GM12864 (cell line): ENCODE results near the gene STX4.

Experiments used
- DNase-seq: peaks from one replicate; pipeline ENCODE4 v3.0.0-alpha.2; 2011; ENCODE audit warnings: low read depth
- H3K4me3 ChIP-seq: 2 replicates; pipeline ENCODE4 v1.5.1; 2011; ENCODE audit warnings: mild to moderate bottlenecking, low read depth, low read length, control low read depth
- TF ChIP-seq, protein P1 (sequence below): IDR thresholded peaks from 2 replicates; pipeline ENCODE4 v1.5.1; 2011; ENCODE audit warnings: low read depth, mild to moderate bottlenecking, moderate library complexity, low read length, control low read depth, inconsistent platforms; ENCODE audit errors: missing control alignments

The STX4 gene

GRCh38 chr16:31005350-31006085, 27.8 kb upstream of the STX4 start:
- no peak for DNase-seq
- H3K4me3 ChIP-seq = no peak overlapping the region
- TF ChIP-seq, protein P1, sequence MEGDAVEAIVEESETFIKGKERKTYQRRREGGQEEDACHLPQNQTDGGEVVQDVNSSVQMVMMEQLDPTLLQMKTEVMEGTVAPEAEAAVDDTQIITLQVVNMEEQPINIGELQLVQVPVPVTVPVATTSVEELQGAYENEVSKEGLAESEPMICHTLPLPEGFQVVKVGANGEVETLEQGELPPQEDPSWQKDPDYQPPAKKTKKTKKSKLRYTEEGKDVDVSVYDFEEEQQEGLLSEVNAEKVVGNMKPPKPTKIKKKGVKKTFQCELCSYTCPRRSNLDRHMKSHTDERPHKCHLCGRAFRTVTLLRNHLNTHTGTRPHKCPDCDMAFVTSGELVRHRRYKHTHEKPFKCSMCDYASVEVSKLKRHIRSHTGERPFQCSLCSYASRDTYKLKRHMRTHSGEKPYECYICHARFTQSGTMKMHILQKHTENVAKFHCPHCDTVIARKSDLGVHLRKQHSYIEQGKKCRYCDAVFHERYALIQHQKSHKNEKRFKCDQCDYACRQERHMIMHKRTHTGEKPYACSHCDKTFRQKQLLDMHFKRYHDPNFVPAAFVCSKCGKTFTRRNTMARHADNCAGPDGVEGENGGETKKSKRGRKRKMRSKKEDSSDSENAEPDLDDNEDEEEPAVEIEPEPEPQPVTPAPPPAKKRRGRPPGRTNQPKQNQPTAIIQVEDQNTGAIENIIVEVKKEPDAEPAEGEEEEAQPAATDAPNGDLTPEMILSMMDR = no peak

DNA sequence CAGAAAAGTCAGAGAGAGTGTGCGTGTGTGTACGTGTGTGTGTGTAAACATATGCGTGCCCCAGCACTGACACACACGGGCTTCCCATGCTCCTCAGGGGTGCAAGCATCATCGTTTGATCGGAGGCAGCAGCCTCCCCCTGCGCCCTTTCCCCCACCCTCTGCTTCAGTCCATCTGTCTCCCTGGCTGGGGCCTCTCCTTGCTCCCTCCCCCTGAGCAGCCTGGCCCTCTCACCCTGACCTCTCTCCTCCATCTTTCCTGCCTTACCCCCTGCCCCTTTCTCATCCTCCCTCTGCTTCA, 27.3 kb upstream of the STX4 start:
- TF ChIP-seq, protein P1 = no peak
- DNase-seq = no peak
- H3K4me3 ChIP-seq = no peak overlapping the region

DNA sequence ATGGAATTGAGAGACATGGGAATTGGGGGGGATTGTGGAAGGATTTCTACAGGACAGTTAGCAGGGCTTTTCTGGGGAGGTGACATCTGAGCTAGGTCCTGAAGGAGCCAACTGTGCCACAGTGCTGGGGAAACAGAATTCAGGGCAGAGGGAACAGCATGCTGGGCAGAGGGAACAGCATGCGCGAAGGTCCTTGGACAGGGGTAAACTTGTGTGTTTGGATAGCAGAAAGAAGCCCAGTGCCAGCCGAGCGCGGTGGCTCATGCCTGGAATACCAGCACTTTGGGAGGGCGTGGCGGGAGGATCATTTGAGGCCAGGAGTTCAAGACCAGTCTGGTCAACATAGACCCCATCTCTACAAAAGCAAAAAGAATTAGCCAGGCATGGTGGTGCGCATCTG, 26.8 kb upstream of the STX4 start:
- DNase-seq = no peak
- H3K4me3 ChIP-seq = no peak overlapping the region
- TF ChIP-seq, protein P1 = no peak

- no peak for DNase-seq
- TF ChIP-seq, protein P1 = no peak
- H3K4me3 ChIP-seq = no peak overlapping the region
These were observed 25.7 kb upstream of the STX4 start for GRCh38 chr16:31007684-31008083.

DNA sequence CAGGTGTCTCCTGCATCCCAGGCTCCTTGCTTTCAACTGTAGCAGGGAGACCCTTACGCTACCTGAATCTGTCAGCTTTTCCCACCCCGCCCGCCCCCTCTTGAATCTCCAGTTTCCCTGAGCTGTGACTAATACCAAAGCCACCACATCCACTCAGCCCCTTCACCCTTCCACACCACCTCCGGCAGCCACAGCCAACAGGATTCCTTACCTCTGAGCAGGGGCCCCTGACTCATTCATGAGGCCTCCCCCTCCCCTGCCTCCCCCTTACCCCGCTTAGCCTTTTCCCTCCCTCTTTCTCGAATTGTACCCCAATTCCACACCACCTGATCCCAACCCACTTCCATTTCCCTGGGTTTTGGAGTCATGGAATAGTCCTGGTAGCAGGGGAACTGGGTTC, 25.2 kb upstream of the STX4 start:
- DNase-seq = no peak
- H3K4me3 ChIP-seq = no peak overlapping the region
- TF ChIP-seq, protein P1 = no peak

DNA sequence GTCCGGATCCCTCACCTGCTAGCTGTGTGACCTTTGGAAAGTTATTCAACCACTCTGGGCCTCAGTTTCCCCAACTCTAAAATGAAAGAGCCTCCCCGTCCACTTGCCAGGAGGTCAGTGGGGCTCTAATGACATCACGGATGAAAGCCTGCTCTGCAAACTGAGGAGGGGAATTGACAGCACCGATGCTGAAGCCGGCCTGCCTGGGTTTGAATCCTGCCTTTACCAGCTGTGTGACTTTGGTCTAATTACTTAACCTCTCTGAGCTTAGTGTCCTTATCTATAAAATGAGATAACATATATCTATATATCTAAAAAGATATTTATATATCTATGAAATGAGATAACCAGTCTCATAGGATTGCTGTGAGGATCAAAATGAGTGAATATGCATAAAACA, 24.8 kb upstream of the STX4 start:
- H3K4me3 ChIP-seq = no peak overlapping the region
- TF ChIP-seq, protein P1 = no peak
- DNase-seq = no peak

- TF ChIP-seq, protein P1 = no peak
- no peak overlapping the region for H3K4me3 ChIP-seq
- no peak for DNase-seq
These were observed 24.2 kb upstream of the STX4 start for GRCh38 chr16:31009120-31009519.
